Esophagus muscularis mucosa (tissue), 4 donors: Measurements from ENCODE around the gene TLCD3A.

ENCODE experiments used
- CTCF ChIP-seq, 3 experiments: fragments of 200-600 bp in 2 of 3; fragments of 450-650 bp in 1 of 3; sonication (generic) in 2 of 3; IDR thresholded peaks; one replicate each; pipeline ENCODE4 v1.5.1; 2017 to 2019; ENCODE audit warnings: antibody characterized with exemption in 3 of 3, mild to moderate bottlenecking in 2 of 3, moderate library complexity in 1 of 3
- EP300 ChIP-seq: sonication (generic); formaldehyde crosslinking; IDR thresholded peaks from one replicate; pipeline ENCODE4 v1.6.1; 2017; ENCODE audit warnings: antibody characterized with exemption
- POLR2A ChIP-seq: fragments of 450-650 bp; IDR thresholded peaks from one replicate; pipeline ENCODE4 v1.6.1; 2017; ENCODE audit warnings: antibody characterized with exemption, moderate library complexity, mild to moderate bottlenecking, low read depth

GRCh38 chr17:767076-767475 is 34.7 kb downstream of the TLCD3A start:
- no peak for TF ChIP-seq CTCF (IDR thresholded peaks at IDR 0.05)
- TF ChIP-seq POLR2A = no peak
- TF ChIP-seq EP300 = no peak
